ENCODE data around the gene ANKS1B.

- TF ChIP-seq, protein P1, sequence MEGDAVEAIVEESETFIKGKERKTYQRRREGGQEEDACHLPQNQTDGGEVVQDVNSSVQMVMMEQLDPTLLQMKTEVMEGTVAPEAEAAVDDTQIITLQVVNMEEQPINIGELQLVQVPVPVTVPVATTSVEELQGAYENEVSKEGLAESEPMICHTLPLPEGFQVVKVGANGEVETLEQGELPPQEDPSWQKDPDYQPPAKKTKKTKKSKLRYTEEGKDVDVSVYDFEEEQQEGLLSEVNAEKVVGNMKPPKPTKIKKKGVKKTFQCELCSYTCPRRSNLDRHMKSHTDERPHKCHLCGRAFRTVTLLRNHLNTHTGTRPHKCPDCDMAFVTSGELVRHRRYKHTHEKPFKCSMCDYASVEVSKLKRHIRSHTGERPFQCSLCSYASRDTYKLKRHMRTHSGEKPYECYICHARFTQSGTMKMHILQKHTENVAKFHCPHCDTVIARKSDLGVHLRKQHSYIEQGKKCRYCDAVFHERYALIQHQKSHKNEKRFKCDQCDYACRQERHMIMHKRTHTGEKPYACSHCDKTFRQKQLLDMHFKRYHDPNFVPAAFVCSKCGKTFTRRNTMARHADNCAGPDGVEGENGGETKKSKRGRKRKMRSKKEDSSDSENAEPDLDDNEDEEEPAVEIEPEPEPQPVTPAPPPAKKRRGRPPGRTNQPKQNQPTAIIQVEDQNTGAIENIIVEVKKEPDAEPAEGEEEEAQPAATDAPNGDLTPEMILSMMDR (conservative IDR thresholded peaks at IDR 0.05; ENCODE audit: low read length): no peak
- TF ChIP-seq EZH2phosphoT487 (IDR thresholded peaks at IDR 0.05; ENCODE audit: borderline replicate concordance): no peak
Observed at GRCh38 chr12:99957866-99958466, 26.8 kb downstream of the ANKS1B start.
